IPS-15b (cell line): ENCODE measurements around the gene STK24.

Experiments used
- H3K27me3 ChIP-seq: one replicate; pipeline ENCODE4 v1.6.1; 2013; ENCODE audit warnings: low read length; ENCODE audit not compliant: control insufficient read depth, insufficient read depth
- H3K36me3 ChIP-seq: one replicate; pipeline ENCODE4 v1.6.1; 2013; ENCODE audit warnings: low read length; ENCODE audit not compliant: control insufficient read depth, insufficient read depth
- H3K4me1 ChIP-seq: one replicate; pipeline ENCODE4 v1.6.1; 2013; ENCODE audit warnings: mild to moderate bottlenecking, low read length; ENCODE audit not compliant: control insufficient read depth, insufficient read depth
- H3K4me3 ChIP-seq: one replicate; pipeline ENCODE4 v1.5.1; 2013; ENCODE audit warnings: low read depth, low read length
- H3K9ac ChIP-seq: one replicate; pipeline ENCODE4 v1.6.1; 2013; ENCODE audit warnings: low read depth, mild to moderate bottlenecking, low read length
- H3K9me3 ChIP-seq: one replicate; pipeline ENCODE4 v1.6.1; 2013; ENCODE audit warnings: mild to moderate bottlenecking, low read length; ENCODE audit not compliant: control insufficient read depth, insufficient read depth

Gene STK24

DNA sequence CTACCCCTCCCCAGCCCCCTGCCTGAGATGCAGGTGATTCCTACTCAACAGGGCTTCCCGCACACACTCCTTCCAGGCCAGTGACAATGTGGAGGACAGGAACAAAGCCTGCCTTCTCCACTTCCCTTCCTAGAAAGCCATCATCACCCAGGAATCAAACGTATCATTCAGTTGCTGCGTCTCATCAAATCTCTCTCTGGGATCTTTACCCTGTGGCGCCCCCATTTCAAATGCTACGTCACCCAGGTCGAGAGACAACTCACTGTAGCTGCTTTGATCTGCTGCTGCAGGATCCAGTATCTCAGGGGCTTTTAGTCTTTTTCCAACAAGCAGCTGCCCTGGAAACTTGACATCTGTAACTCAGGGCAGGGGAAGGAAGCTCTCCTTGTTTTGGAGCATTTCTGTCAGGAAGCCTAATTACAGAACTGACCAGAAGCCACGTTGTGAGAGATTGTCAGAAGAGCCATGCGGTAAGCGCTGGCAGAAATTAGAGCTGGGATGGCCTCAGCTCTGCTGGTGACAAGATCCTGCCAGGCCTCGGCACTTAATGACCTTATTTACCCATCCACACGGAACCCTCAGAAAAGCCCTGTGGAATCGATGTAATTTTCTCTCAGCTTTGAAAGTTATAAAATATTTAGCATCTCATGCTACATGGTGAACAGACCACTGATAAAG, 140.5 kb downstream of the STK24 start:
- Histone ChIP-seq H3K4me3 (no peak overlapping the region), H3K9ac (no peak overlapping the region), H3K36me3 (peaks cover 16% of the 10 kb centered on the region)

DNA sequence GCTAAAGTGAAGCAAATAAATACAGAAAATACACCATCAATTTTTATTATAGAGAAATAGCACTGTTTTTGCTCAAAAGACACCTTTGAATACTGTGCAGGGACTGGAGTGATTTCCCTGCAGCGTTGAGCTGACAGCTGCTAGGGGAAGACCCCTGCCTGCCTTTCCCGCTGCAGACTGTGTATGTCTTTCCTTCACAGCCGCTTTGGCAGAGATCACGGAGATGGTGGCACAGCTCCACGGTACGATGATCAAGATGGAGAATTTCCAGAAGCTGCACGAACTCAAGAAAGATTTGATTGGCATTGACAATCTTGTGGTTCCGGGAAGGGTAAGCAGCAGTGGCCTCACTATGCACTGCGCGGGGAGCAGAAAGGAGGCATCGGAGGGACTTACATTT, 141.5 kb downstream of the STK24 start:
- Histone ChIP-seq H3K27me3 (no peaks in the 10 kb centered on the region), H3K36me3 (peaks cover 8% of the 10 kb centered on the region), H3K9me3 (no peaks in the 10 kb centered on the region), H3K9ac (no peak overlapping the region), H3K4me1 (no peaks in the 10 kb centered on the region), H3K4me3 (no peak overlapping the region)

More for the DNA sequence above, 140.5 kb downstream of the STK24 start:
- H3K27me3 ChIP-seq, result no peaks in the 10 kb centered on the region
- H3K4me1 ChIP-seq, result no peaks in the 10 kb centered on the region
- H3K9me3 ChIP-seq, result no peaks in the 10 kb centered on the region

DNA sequence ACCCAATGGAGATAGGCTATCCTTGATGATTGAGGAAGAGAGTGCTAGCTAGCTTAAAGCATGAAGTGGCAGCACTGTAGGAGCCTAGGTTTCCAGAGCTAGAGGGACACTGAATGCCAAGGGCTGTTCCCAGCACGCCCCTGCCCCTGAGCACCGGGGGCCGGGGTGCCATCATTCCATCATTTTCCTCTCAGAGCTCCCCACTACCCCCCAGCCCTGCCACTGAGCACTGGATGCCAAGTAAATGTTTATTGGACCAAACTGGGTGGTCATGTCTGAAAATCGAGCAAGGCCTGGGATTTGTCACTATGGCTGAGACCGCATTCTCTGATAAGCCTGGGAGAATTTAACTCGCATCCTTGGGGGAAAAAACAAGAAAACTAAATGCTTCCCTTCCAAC, 142.8 kb downstream of the STK24 start:
- no peaks in the 10 kb centered on the region for H3K4me1 ChIP-seq
- no peaks in the 10 kb centered on the region for H3K27me3 ChIP-seq
- H3K9ac ChIP-seq, result no peak overlapping the region
- no peaks in the 10 kb centered on the region for H3K9me3 ChIP-seq
- no peak overlapping the region for H3K4me3 ChIP-seq
- H3K36me3 ChIP-seq, result no peaks in the 10 kb centered on the region

DNA sequence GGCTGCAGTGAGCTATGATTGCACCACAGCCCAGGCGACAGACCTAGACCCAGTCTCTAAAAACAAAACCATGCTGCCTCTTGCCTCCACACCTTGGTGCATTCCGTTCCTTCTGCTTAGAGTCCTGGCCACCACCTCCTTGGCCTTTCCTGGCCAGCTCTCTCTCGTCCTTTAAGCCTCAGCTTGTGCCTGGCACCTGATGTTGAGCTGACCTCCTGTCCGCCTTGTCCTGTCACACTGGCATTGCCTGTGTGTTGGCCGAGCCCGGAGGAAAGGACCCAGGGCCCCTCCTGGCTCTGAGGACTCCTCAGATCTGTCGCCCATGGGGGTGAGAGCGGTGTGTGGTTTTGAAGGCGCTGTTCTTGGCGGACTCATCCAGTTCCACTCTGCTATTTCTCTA, 143.3 kb downstream of the STK24 start:
- Histone ChIP-seq H3K4me3 (no peak overlapping the region), H3K27me3 (no peaks in the 10 kb centered on the region), H3K36me3 (no peaks in the 10 kb centered on the region), H3K9ac (no peak overlapping the region), H3K4me1 (no peaks in the 10 kb centered on the region), H3K9me3 (no peaks in the 10 kb centered on the region)

- Histone ChIP-seq H3K4me3 (no peak overlapping the region), H3K9me3 (no peaks in the 10 kb centered on the region), H3K4me1 (no peaks in the 10 kb centered on the region), H3K36me3 (no peaks in the 10 kb centered on the region), H3K9ac (no peak overlapping the region), H3K27me3 (no peaks in the 10 kb centered on the region)
These were observed 144.3 kb downstream of the STK24 start for GRCh38 chr13:98432638-98433037.

GRCh38 chr13:98429977-98430736, 146.8 kb downstream of the STK24 start:
- Histone ChIP-seq H3K4me3 (no peak overlapping the region), H3K36me3 (no peaks in the 10 kb centered on the region), H3K27me3 (no peaks in the 10 kb centered on the region), H3K9me3 (no peaks in the 10 kb centered on the region), H3K9ac (no peak overlapping the region), H3K4me1 (no peaks in the 10 kb centered on the region)

GRCh38 chr13:98429531-98429930, 147.4 kb downstream of the STK24 start:
- H3K36me3 ChIP-seq, result peaks cover 2% of the 10 kb centered on the region
- H3K27me3 ChIP-seq, result no peaks in the 10 kb centered on the region
- H3K4me3 ChIP-seq, result no peak overlapping the region
- no peaks in the 10 kb centered on the region for H3K4me1 ChIP-seq
- H3K9me3 ChIP-seq, result no peaks in the 10 kb centered on the region
- H3K9ac ChIP-seq, result no peak overlapping the region

DNA sequence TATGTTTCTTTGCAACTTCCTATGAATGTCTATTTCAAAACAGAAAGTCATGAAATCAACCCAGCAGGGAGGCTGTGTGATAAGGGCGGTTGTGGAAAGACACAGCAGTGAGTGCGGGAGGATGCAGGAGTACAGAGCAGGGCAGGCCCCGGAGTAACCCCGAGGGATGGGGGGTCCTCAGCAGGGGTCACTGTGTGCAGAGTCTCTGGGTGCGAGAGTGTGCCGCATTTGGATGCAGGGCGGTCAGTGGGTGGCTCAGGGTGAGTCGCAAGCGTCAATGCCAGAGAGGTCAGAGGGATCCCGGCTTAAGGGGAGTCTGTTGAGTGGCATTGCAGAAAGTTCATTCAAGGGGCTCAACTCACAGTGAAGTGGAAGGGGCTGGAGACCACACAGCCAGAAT, 147.8 kb downstream of the STK24 start:
- Histone ChIP-seq H3K36me3 (peaks cover 2% of the 10 kb centered on the region), H3K4me1 (no peaks in the 10 kb centered on the region), H3K9ac (no peak overlapping the region), H3K9me3 (no peaks in the 10 kb centered on the region), H3K4me3 (no peak overlapping the region), H3K27me3 (no peaks in the 10 kb centered on the region)

- Histone ChIP-seq H3K36me3 (peaks cover 2% of the 10 kb centered on the region), H3K4me3 (no peak overlapping the region), H3K4me1 (no peaks in the 10 kb centered on the region), H3K9me3 (no peaks in the 10 kb centered on the region), H3K27me3 (no peaks in the 10 kb centered on the region), H3K9ac (no peak overlapping the region)
These were observed 148.5 kb downstream of the STK24 start for GRCh38 chr13:98428256-98428966.

- Histone ChIP-seq H3K36me3 (peaks cover 2% of the 10 kb centered on the region), H3K9me3 (no peaks in the 10 kb centered on the region), H3K4me3 (no peak overlapping the region), H3K27me3 (no peaks in the 10 kb centered on the region), H3K9ac (no peak overlapping the region), H3K4me1 (no peaks in the 10 kb centered on the region)
These were observed 149.4 kb downstream of the STK24 start for GRCh38 chr13:98427331-98427995.

DNA sequence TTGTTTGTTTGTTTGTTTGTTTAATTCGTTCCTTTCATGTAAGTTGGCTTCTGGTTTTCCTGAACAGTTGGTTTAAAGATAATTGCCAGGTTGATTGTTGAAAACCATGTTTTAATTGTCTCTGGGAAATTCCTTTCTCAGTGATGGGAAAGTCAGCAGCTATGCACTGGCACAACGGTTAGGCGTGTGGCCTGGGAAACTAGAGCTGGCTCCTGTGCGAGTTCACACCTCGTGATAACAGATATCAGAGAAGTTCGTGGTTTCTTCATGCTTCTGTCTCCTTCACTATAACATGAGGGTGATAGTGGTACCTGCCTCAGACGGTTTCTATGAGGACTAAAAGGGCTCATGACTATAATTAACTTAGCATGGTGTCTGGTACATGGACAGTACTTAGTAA, 153.5 kb downstream of the STK24 start:
- no peaks in the 10 kb centered on the region for H3K9me3 ChIP-seq
- no peaks in the 10 kb centered on the region for H3K4me1 ChIP-seq
- H3K36me3 ChIP-seq, result peaks cover 2% of the 10 kb centered on the region
- H3K9ac ChIP-seq, result no peak overlapping the region
- H3K4me3 ChIP-seq, result no peak overlapping the region
- H3K27me3 ChIP-seq, result no peaks in the 10 kb centered on the region
